ENCODE results near the gene RCOR1. TPM values are rescaled to one million over a fixed set of nuclear protein-coding genes. Genes with fewer than 3 reads are reported as not detected.

RCOR1 gene
- total RNA-seq, 1 donor from 2014 or later: 43.6 TPM

GRCh38 chr14:102748806-102749205, 156.4 kb downstream of the RCOR1 start:
- no peak for ATAC-seq
- intact Hi-C loops (cut with DNase I): no loop called here
- no peaks in the 10 kb centered on the region for H3K27me3 ChIP-seq
- H3K27ac ChIP-seq: no peak overlapping the region
- H3K4me1 ChIP-seq: no peaks in the 10 kb centered on the region
- H3K4me3 ChIP-seq: no peak overlapping the region
- no peak for DNase-seq
- H3K9me3 ChIP-seq: no peaks in the 10 kb centered on the region
- TF ChIP-seq, protein P1, sequence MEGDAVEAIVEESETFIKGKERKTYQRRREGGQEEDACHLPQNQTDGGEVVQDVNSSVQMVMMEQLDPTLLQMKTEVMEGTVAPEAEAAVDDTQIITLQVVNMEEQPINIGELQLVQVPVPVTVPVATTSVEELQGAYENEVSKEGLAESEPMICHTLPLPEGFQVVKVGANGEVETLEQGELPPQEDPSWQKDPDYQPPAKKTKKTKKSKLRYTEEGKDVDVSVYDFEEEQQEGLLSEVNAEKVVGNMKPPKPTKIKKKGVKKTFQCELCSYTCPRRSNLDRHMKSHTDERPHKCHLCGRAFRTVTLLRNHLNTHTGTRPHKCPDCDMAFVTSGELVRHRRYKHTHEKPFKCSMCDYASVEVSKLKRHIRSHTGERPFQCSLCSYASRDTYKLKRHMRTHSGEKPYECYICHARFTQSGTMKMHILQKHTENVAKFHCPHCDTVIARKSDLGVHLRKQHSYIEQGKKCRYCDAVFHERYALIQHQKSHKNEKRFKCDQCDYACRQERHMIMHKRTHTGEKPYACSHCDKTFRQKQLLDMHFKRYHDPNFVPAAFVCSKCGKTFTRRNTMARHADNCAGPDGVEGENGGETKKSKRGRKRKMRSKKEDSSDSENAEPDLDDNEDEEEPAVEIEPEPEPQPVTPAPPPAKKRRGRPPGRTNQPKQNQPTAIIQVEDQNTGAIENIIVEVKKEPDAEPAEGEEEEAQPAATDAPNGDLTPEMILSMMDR (IDR thresholded peaks at IDR 0.05): no peak
- H3K36me3 ChIP-seq: no peaks in the 10 kb centered on the region

DNA sequence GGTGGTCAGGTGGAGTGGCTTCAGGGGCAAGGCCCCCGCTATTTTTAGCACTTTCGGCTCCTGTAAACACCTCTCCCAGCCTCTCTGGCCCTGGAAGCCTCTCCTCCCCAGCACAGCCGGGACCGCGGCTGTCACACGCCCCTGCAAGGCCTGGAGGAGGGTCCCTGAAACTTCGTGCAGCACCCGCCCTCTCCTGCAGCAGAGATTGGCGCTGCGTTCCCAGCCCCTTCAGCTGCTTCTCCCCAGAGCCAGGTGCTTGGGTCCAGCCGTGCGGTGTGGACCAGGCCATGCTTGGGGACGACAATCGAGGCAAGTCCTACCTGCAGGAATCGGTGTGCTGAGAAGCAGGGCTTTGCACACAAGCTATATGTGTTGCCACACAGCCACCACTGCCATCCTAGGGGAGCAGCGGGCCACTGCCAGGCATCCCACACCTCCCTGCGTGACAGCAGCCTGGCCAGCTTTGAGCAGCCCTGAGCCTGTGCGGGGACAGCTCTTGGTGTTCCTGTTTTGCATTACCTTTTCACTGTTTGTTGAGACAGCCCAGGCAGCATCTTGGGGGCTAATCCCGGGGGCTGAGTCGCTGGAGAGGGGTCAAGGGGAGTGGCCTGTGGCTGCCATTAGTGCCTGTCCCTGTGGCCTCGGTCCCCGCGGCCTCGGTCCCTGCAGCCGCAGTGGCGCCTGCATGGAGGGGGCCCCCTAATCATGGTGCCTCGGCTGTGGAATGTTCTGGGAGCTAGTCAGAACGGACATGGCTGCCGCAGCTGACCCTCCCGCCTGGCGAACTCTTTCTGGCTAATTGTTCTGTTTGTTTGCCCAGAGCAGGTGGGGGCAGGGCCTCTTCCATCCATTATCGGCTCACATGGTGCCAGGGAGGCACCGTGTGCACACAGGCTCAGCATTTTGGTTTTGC, 157.2 kb downstream of the RCOR1 start:
- DNase-seq (no peak), ATAC-seq (no peak)
- Histone ChIP-seq H3K4me3 (no peak overlapping the region), H3K27me3 (no peaks in the 10 kb centered on the region), H3K9me3 (no peaks in the 10 kb centered on the region), H3K4me1 (no peaks in the 10 kb centered on the region), H3K36me3 (no peaks in the 10 kb centered on the region), H3K27ac (no peak overlapping the region)
- intact Hi-C loops (cut with DNase I): no loop called here
- TF ChIP-seq, protein P1 (IDR thresholded peaks at IDR 0.05): no peak

DNA sequence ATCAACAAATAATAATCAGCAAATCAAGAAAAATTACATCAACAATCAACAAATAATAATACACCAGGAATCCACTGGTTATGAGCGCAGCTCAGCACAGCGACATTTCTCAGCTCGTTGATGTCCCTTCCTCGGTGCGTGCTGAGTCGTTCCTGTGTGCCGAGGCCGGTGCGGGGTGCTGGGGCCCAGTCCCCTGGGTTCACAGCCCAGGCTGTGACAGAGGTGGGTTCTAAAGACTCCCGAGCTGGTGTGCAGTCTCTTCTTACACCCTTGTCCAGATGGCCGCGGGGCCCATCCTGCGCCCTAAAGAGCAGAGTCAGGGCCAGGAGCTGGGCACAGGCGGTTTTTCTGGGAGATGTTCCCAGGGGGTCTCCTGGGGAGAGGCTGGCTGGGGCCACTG, 157.9 kb downstream of the RCOR1 start:
- no peak overlapping the region for H3K4me3 ChIP-seq
- H3K9me3 ChIP-seq: no peaks in the 10 kb centered on the region
- H3K36me3 ChIP-seq: no peaks in the 10 kb centered on the region
- ATAC-seq (no peak), DNase-seq (no peak)
- no peaks in the 10 kb centered on the region for H3K27me3 ChIP-seq
- H3K4me1 ChIP-seq: no peaks in the 10 kb centered on the region
- H3K27ac ChIP-seq: no peak overlapping the region
- TF ChIP-seq, protein P1 (IDR thresholded peaks at IDR 0.05): no peak
- intact Hi-C loops (cut with DNase I): no loop called here

- no peak for DNase-seq
- Histone ChIP-seq H3K27me3 (no peaks in the 10 kb centered on the region), H3K4me3 (no peak overlapping the region), H3K4me1 (no peaks in the 10 kb centered on the region), H3K9me3 (no peaks in the 10 kb centered on the region), H3K36me3 (no peaks in the 10 kb centered on the region), H3K27ac (no peak overlapping the region)
- no peak for ATAC-seq
- TF ChIP-seq, protein P1 (IDR thresholded peaks at IDR 0.05): no peak
- intact Hi-C loops (cut with DNase I): no loop called here
Observed at GRCh38 chr14:102751088-102751487, 158.6 kb downstream of the RCOR1 start.

- no peak for ATAC-seq
- no peaks in the 10 kb centered on the region for H3K36me3 ChIP-seq
- no peaks in the 10 kb centered on the region for H3K27me3 ChIP-seq
- H3K4me3 ChIP-seq: no peak overlapping the region
- no peaks in the 10 kb centered on the region for H3K4me1 ChIP-seq
- TF ChIP-seq, protein P1 (IDR thresholded peaks at IDR 0.05): no peak
- no peak overlapping the region for H3K27ac ChIP-seq
- no peak for DNase-seq
- H3K9me3 ChIP-seq: no peaks in the 10 kb centered on the region
- intact Hi-C loops (cut with DNase I): no loop called here
Observed at GRCh38 chr14:102752239-102752847, 159.9 kb downstream of the RCOR1 start.

Data from upper lobe of right lung (tissue), 1 donor.